HEK293 (cell line): Measurements from ENCODE around the gene DAND5.
A peak's percentile ranks its signal among the peaks of the same experiment; 100 is the strongest.

Experiments
- CTCF ChIP-seq: fragments of 450-650 bp; formaldehyde crosslinking; IDR thresholded peaks from 2 replicates; pipeline ENCODE4 v1.5.1; 2016; ENCODE audit warnings: missing biosample characterization, missing genetic modification characterization
- KLF10 ChIP-seq: fragments of 450-650 bp; IDR thresholded peaks from 2 replicates; pipeline ENCODE4 v1.5.1; 2018; ENCODE audit warnings: missing biosample characterization, mild to moderate bottlenecking, missing genetic modification characterization
- MEIS1 ChIP-seq: sonication (generic); formaldehyde crosslinking; IDR thresholded peaks from 2 replicates; pipeline ENCODE4 v1.8.1; 2022; ENCODE audit warnings: missing genetic modification reagents, mild to moderate bottlenecking, borderline replicate concordance
- PBX3 ChIP-seq: sonication (generic); formaldehyde crosslinking; IDR thresholded peaks from 2 replicates; pipeline ENCODE4 v1.8.1; 2022; ENCODE audit warnings: mild to moderate bottlenecking, moderate library complexity, missing genetic modification reagents
- ZBTB21 ChIP-seq: fragments of 450-650 bp; formaldehyde crosslinking; IDR thresholded peaks from 2 replicates; pipeline ENCODE4 v1.5.1; 2017; ENCODE audit warnings: missing biosample characterization, missing genetic modification characterization
- ZBTB8A ChIP-seq: fragments of 450-650 bp; formaldehyde crosslinking; IDR thresholded peaks from 2 replicates; pipeline ENCODE4 v1.5.1; 2016; ENCODE audit warnings: missing biosample characterization, missing genetic modification characterization
- ZFHX2 ChIP-seq: fragments of 450-650 bp; formaldehyde crosslinking; conservative IDR thresholded peaks from 2 replicates; pipeline ENCODE4 v1.5.1; 2016; ENCODE audit warnings: missing biosample characterization, missing genetic modification characterization
- ZNF133 ChIP-seq: fragments of 450-650 bp; formaldehyde crosslinking; IDR thresholded peaks from 2 replicates; pipeline ENCODE4 v1.5.1; 2016; ENCODE audit warnings: missing biosample characterization, missing genetic modification characterization
- ZNF335 ChIP-seq: fragments of 450-650 bp; formaldehyde crosslinking; conservative IDR thresholded peaks from 2 replicates; pipeline ENCODE4 v1.5.1; 2016; ENCODE audit warnings: missing biosample characterization, missing genetic modification characterization

- TF ChIP-seq ZBTB21 (tag by site-specific recombination): peak; percentile 66; the same call in 1 of the 2 replicates
- TF ChIP-seq ZFHX2: peak; percentile 95
- TF ChIP-seq PBX3 (CRISPR knock-in tag): no peak
- TF ChIP-seq ZNF133: no peak
- TF ChIP-seq ZNF335 (tag by site-specific recombination): peak; percentile 87
- no peak for TF ChIP-seq MEIS1
- 0 out of 2 replicates have a peak, but pooled peaks have one; percentile 37 for TF ChIP-seq CTCF (tag by site-specific recombination)
- TF ChIP-seq ZBTB8A (tag by site-specific recombination): peak; percentile 71
- peak; percentile 72 for TF ChIP-seq KLF10
These were observed 31.2 kb upstream of the DAND5 start, which contains the start of gene CALR for GRCh38 chr19:12937927-12938778.
